ENCODE measurements around the gene CHRNB2. TPM values are rescaled to one million over a fixed set of nuclear protein-coding genes. Genes with fewer than 3 reads are reported as not detected.

The CHRNB2 gene
- total and polyA plus RNA-seq, 2 donors (not counting 1 experiment from before 2014, with no cell fraction given), result 0.02 TPM; not detected in 1

DNA sequence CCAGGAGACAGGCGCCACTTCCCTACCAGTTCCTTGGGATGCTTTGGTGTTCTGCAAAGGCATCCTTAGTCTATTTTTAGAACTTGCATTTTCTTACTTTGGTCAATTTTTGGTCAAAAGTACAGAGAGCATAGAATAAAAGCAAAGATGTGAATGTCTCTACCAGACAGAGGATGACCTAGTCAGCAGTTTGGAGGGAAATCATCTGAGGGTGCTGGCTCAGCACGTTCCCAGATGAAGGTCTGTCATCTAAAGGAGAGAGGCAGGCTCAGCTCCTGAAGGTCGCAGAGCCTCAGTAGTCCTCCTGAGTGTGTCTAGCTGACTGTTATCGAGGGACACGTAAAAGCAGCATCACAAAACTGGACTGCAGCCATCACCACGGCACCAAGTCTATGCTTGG lies 15.3 kb downstream of the CHRNB2 start:
- H2AFZ ChIP-seq (ENCODE audit: low read length), result no peak overlapping the region
- no peaks in the 10 kb centered on the region for H3K9me3 ChIP-seq (ENCODE audit: control insufficient read depth, insufficient read depth, low read depth, low read length)
- H3K4me2 ChIP-seq (ENCODE audit: extremely low read depth, insufficient read depth, low read length), result no peak overlapping the region
- H3K27me3 ChIP-seq (ENCODE audit: control insufficient read depth, insufficient read depth, low read length), result no peaks in the 10 kb centered on the region
- no peak overlapping the region for H3K9ac ChIP-seq (ENCODE audit: insufficient read depth, low read length)
- no peaks in the 10 kb centered on the region for H3K4me1 ChIP-seq (ENCODE audit: control insufficient read depth, extremely low read depth, insufficient read depth, low read length)
- H3K4me3 ChIP-seq (replicated peaks in 1 of 4; ENCODE audit: control extremely low read depth in 1 of 4, insufficient read depth in 1 of 4, low read depth in 3 of 4, low read length in 4 of 4), result no peak overlapping the region
- TF ChIP-seq, protein P1, sequence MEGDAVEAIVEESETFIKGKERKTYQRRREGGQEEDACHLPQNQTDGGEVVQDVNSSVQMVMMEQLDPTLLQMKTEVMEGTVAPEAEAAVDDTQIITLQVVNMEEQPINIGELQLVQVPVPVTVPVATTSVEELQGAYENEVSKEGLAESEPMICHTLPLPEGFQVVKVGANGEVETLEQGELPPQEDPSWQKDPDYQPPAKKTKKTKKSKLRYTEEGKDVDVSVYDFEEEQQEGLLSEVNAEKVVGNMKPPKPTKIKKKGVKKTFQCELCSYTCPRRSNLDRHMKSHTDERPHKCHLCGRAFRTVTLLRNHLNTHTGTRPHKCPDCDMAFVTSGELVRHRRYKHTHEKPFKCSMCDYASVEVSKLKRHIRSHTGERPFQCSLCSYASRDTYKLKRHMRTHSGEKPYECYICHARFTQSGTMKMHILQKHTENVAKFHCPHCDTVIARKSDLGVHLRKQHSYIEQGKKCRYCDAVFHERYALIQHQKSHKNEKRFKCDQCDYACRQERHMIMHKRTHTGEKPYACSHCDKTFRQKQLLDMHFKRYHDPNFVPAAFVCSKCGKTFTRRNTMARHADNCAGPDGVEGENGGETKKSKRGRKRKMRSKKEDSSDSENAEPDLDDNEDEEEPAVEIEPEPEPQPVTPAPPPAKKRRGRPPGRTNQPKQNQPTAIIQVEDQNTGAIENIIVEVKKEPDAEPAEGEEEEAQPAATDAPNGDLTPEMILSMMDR (conservative IDR thresholded peaks at IDR 0.05 in 1 of 2, IDR thresholded peaks at IDR 0.05 in 1 of 2; ENCODE audit: low read depth in 1 of 2, low read length in 2 of 2), result no peak
- no peak for TF ChIP-seq EZH2 (IDR thresholded peaks at IDR 0.05; ENCODE audit: low read length, missing control alignments)
- H4K20me1 ChIP-seq (ENCODE audit: control insufficient read depth, extremely low read depth, insufficient read depth, low read length), result no peaks in the 10 kb centered on the region
- DNase-seq (ENCODE audit: low read depth in 2 of 2), result no peak
- H3K27ac ChIP-seq (ENCODE audit: insufficient read depth, low read length), result no peak overlapping the region
- peaks cover 39% of the 10 kb centered on the region for H3K36me3 ChIP-seq (ENCODE audit: control insufficient read depth, insufficient read depth, low read length)
- H3K79me2 ChIP-seq (ENCODE audit: control insufficient read depth, insufficient read depth, low read length), result no peaks in the 10 kb centered on the region

DNA sequence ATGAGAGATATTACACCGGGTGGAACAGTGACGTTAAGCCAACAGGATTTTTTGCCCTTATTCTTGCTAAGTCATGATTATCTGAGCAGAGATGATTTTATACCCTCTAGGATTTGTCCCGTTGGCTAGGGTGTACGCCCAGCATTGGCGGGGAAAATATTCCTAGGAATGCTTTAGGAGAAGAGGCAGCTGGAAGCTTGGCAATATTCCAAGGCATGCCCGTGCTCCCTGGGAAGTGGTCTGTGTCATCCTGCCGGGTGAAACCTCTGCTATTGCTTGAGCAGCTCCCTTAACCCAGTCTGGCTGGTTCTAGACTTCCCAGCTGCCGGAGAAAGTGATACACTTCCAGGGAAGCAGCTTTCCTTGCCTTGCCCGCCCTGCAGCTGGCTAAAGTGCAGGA lies 16.2 kb downstream of the CHRNB2 start:
- H3K4me1 ChIP-seq (ENCODE audit: control insufficient read depth, extremely low read depth, insufficient read depth, low read length), result no peaks in the 10 kb centered on the region
- H2AFZ ChIP-seq (ENCODE audit: low read length), result no peak overlapping the region
- no peaks in the 10 kb centered on the region for H3K27me3 ChIP-seq (ENCODE audit: control insufficient read depth, insufficient read depth, low read length)
- peak; percentile 27 to 73 for DNase-seq (ENCODE audit: low read depth in 2 of 2)
- no peak overlapping the region for H3K9ac ChIP-seq (ENCODE audit: insufficient read depth, low read length)
- H3K4me3 ChIP-seq (replicated peaks in 1 of 4; ENCODE audit: control extremely low read depth in 1 of 4, insufficient read depth in 1 of 4, low read depth in 3 of 4, low read length in 4 of 4), result no peak overlapping the region
- H3K27ac ChIP-seq (ENCODE audit: insufficient read depth, low read length), result no peak overlapping the region
- no peak for TF ChIP-seq EZH2 (IDR thresholded peaks at IDR 0.05; ENCODE audit: low read length, missing control alignments)
- H3K79me2 ChIP-seq (ENCODE audit: control insufficient read depth, insufficient read depth, low read length), result no peaks in the 10 kb centered on the region
- no peak overlapping the region for H3K4me2 ChIP-seq (ENCODE audit: extremely low read depth, insufficient read depth, low read length)
- no peaks in the 10 kb centered on the region for H3K9me3 ChIP-seq (ENCODE audit: control insufficient read depth, insufficient read depth, low read depth, low read length)
- H4K20me1 ChIP-seq (ENCODE audit: control insufficient read depth, extremely low read depth, insufficient read depth, low read length), result no peaks in the 10 kb centered on the region
- peaks cover 41% of the 10 kb centered on the region for H3K36me3 ChIP-seq (ENCODE audit: control insufficient read depth, insufficient read depth, low read length)

DNA sequence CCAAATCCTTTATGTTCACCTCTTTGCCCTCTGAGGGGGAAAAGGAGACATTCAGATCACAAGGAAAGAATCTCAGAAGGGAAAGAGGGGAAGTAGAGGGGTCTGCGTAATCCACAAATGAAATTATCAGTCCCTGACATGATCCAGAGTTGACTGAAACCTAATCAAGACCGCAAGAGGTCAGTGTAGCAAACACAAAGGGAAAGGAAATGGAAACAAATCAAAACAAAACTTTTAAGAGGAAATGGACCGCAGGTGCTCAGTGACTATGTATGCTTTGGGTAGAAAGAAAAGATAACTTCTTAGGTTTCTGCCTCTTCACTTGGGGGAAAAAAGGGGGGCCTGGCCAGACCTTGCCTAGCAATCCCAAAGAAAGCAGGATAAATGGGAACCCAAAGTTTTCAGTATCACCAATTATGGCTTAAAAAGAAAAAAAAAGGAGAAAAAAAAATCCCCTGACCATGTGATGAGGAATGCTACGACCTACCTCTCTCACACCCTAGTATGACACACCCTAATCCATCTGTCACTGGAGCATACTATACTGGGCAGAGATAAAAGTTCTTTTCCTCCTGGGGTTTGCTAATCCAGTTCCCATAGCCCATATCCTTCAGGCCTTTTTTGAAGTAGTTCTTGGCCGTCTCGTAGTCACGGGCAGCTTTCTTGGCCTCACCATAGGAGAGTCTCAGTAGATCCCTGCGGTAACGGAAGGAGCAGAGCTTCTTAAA lies 16.9 kb downstream of the CHRNB2 start:
- Histone ChIP-seq H2AFZ (ENCODE audit: low read length) (no peak overlapping the region), H3K27me3 (ENCODE audit: control insufficient read depth, insufficient read depth, low read length) (no peaks in the 10 kb centered on the region), H3K4me2 (ENCODE audit: extremely low read depth, insufficient read depth, low read length) (no peak overlapping the region), H3K79me2 (ENCODE audit: control insufficient read depth, insufficient read depth, low read length) (no peaks in the 10 kb centered on the region), H3K4me1 (ENCODE audit: control insufficient read depth, extremely low read depth, insufficient read depth, low read length) (no peaks in the 10 kb centered on the region), H4K20me1 (ENCODE audit: control insufficient read depth, extremely low read depth, insufficient read depth, low read length) (no peaks in the 10 kb centered on the region), H3K27ac (ENCODE audit: insufficient read depth, low read length) (no peak overlapping the region), H3K36me3 (ENCODE audit: control insufficient read depth, insufficient read depth, low read length) (peaks cover 44% of the 10 kb centered on the region), H3K4me3 (replicated peaks in 1 of 4; ENCODE audit: control extremely low read depth in 1 of 4, insufficient read depth in 1 of 4, low read depth in 3 of 4, low read length in 4 of 4) (no peak overlapping the region), H3K9ac (ENCODE audit: insufficient read depth, low read length) (no peak overlapping the region), H3K9me3 (ENCODE audit: control insufficient read depth, insufficient read depth, low read depth, low read length) (no peaks in the 10 kb centered on the region)
- TF ChIP-seq, protein P1 (conservative IDR thresholded peaks at IDR 0.05 in 1 of 2, IDR thresholded peaks at IDR 0.05 in 1 of 2; ENCODE audit: low read depth in 1 of 2, low read length in 2 of 2), result no peak
- TF ChIP-seq EZH2 (IDR thresholded peaks at IDR 0.05; ENCODE audit: low read length, missing control alignments), result no peak
- DNase-seq (ENCODE audit: low read depth in 2 of 2), result no peak
